Head of caudate nucleus (tissue), 42 donors: Measurements from ENCODE around the gene BRSK1.

Experiments
- DNase-seq, 42 donors: peaks; one replicate each; pipeline versions ENCODE4 v3.0.0 to v3.0.0-alpha.2; 2020 to 2021; ENCODE audit warnings: mixed read lengths in 7 of 42
- intact Hi-C: fragments of 100-400 bp; cut with DNase I; formaldehyde crosslinking; loops from one replicate; pipeline ENCODE4 v1.15.0; 2022

Gene BRSK1

GRCh38 chr19:55297267-55297666 lies 13.5 kb downstream of the BRSK1 start:
- intact Hi-C loops = no loop called here
- DNase-seq = no peak

GRCh38 chr19:55299991-55300390 lies 16.2 kb downstream of the BRSK1 start:
- intact Hi-C loops = loop anchor here (5.0 kb wide), 2 partner anchors 37 to 82 kb away; partner anchors contain the start of genes KMT5C and TMEM238
- DNase-seq = no peak

DNA sequence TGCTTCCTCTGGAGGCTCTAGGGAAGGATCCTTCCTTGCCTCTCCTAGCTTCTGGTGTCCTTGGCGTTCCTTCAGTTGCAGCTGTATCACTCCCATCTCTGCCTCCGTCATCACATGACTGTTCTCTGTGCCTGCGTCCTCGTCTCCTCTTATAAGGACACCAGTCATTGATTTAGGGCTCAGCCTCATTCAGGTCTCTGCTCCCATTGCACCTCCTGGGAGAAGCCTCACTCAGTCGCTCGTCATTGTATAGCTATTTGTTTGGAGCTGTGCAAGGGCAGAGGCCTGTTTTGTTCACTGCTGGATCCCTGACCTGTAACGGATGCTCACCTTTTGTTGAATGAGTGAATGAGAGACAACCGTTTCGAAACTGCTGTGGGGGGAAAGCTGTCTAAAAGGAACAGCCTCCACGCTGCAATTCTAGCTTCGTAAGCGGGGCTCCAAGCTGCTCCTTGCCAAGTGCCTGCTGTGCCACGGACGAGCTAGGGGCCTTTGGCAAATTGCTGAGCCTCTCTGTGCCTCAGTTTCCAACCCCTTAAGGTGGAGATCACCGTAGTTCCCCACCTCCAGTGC lies 17.2 kb downstream of the BRSK1 start:
- DNase-seq = peak in 41 of 42 donors; percentile 29 to 88 (median 66)
- intact Hi-C loops = loop anchor here (5.0 kb wide), 2 partner anchors 36 to 81 kb away; partner anchors contain the start of genes KMT5C and TMEM238

DNA sequence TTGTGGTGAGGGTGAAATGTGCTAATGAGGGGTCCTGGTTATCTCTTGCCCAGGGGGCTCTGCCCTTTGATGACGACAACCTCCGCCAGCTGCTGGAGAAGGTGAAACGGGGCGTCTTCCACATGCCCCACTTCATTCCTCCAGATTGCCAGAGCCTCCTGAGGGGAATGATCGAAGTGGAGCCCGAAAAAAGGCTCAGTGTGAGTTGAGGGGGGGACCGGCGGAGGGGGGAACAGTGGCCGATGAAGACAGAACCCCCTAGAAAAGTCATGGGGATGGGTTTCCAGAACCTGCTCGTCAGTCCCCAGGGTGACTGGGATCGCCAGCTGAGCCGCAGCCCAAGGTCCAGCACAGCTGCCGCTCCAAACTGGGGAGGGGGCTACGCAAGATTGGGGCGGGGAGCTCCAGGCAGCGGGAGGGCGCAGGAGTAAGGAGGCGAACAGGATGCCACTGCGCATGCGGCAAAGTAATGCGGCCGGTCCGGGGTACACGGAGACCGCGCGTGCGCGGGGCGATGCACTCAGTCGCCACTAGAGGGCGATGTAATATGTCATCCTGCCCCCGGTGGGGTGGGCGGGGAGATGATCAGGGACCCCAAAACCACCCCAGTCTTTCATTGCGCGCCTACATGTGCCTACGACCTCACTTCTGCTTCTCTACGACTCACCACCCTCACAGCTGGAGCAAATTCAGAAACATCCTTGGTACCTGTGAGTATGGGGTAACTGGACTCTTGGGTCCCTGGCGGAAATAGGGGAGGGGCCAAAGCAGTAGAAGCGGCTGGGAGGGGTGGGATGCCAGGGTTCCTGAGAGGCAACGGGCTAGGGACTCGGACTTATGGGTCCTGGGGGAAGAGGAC lies 17.9 kb downstream of the BRSK1 start:
- DNase-seq = peak; percentile 77 to 96 (median 90)
- intact Hi-C loops = loop anchor here (5.0 kb wide), 2 partner anchors 36 to 81 kb away; partner anchors contain the start of genes KMT5C and TMEM238

GRCh38 chr19:55302318-55302703 lies 18.5 kb downstream of the BRSK1 start:
- DNase-seq = no peak
- intact Hi-C loops = loop anchor here (5.0 kb wide), 2 partner anchors 35 to 80 kb away; partner anchors contain the start of genes KMT5C and TMEM238

- intact Hi-C loops = loop anchor here (5.0 kb wide), 2 partner anchors 34 to 79 kb away; partner anchors contain the start of genes KMT5C and TMEM238
- DNase-seq = no peak
Measured at GRCh38 chr19:55303477-55303876, 19.7 kb downstream of the BRSK1 start.

GRCh38 chr19:55304279-55304978 lies 20.6 kb downstream of the BRSK1 start:
- no peak for DNase-seq
- intact Hi-C loops = loop anchor here (5.0 kb wide), 2 partner anchors 33 to 78 kb away; partner anchors contain the start of genes KMT5C and TMEM238

DNA sequence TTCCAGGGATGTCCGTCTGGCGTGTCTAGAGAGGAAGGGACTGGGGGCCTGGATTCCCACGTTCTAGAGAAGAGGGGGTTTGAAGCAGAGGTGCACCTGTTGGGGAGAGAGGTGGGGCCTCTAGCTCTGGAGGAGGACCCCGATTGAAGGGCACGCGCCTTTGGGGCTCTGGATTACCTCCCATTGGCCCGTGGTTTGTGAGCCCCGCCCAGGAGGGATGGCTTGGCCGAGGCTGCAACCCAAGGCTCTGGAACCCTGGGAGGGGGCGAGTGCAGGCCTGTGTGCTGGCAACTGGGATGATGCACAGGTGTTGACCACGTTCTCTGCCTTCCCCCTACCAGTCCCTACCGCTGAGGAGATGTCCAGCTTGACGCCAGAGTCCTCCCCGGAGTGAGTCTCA lies 21.2 kb downstream of the BRSK1 start:
- intact Hi-C loops = loop anchor here (5.0 kb wide), 2 partner anchors 32 to 77 kb away; partner anchors contain the start of genes KMT5C and TMEM238
- DNase-seq = no peak

DNA sequence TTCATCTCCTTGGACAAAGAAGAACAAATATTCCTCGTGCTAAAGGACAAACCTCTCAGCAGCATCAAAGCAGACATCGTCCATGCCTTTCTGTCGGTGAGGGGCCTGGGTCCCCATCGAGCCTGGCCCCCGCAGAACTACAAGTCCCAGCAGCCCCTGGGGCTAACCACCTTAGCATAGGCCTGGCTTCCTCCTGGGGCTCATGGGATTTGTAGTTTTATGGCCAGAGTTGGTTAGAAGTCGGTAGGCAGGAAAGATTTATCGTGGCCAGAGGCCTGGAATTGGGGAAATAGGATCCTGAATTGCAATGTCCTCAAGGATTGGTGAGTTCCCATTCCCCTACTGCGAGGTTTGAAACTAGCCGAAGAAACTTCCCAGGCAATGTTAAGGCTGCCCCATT lies 21.7 kb downstream of the BRSK1 start:
- DNase-seq = peak in 11 of 42 donors; percentile 15 to 61 (median 36)
- intact Hi-C loops = no loop called here

GRCh38 chr19:55305983-55306562 lies 22.3 kb downstream of the BRSK1 start:
- DNase-seq = no peak
- intact Hi-C loops = no loop called here

DNA sequence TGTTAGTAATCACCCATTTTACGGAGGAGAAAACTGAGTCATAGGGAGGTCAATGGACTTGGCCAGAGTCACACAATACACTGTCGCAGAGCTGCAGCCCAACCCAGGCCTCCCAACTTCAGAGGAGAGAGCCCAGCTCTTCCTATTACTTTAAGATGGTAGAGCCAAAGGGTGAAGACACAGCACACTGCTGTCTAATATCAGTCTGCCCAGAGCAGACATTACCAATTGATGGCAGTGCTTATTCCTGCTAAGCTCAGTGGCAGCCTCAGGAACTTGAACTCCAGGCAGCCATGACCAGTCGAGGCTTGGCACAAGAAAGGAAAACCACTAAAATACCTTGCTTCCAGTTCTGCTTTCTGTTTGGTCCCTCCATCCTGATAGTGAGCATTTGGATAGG lies 22.9 kb downstream of the BRSK1 start:
- intact Hi-C loops = no loop called here
- no peak for DNase-seq

- DNase-seq = peak in 1 of 42 donors; percentile 11
- intact Hi-C loops = no loop called here
Measured at GRCh38 chr19:55308281-55308680, 24.5 kb downstream of the BRSK1 start.

- DNase-seq = no peak
- intact Hi-C loops = no loop called here
Measured at GRCh38 chr19:55309448-55309847, 25.7 kb downstream of the BRSK1 start.

GRCh38 chr19:55310498-55310897 lies 26.7 kb downstream of the BRSK1 start:
- intact Hi-C loops = no loop called here
- DNase-seq = no peak

- intact Hi-C loops = no loop called here
- DNase-seq = no peak
Measured at GRCh38 chr19:55311397-55311796, 27.6 kb downstream of the BRSK1 start.

DNA sequence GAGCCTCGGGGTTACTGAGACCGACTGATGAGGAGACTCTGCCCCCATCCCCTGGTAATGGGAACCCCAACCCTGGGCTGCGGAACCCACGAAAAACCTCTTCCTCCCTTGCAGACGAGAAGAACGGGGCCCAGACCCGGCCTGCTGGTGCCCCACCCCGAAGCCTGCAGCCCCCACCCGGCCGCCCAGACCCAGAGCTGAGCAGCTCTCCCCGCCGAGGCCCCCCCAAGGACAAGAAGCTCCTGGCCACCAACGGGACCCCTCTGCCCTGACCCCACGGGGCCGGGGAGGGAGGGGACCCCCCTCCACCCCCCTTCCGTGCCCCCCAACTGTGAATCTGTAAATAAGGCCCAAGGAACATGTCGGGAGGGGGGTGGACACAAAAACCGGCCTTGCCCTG lies 28.0 kb downstream of the BRSK1 start:
- no peak for DNase-seq
- intact Hi-C loops = no loop called here

DNA sequence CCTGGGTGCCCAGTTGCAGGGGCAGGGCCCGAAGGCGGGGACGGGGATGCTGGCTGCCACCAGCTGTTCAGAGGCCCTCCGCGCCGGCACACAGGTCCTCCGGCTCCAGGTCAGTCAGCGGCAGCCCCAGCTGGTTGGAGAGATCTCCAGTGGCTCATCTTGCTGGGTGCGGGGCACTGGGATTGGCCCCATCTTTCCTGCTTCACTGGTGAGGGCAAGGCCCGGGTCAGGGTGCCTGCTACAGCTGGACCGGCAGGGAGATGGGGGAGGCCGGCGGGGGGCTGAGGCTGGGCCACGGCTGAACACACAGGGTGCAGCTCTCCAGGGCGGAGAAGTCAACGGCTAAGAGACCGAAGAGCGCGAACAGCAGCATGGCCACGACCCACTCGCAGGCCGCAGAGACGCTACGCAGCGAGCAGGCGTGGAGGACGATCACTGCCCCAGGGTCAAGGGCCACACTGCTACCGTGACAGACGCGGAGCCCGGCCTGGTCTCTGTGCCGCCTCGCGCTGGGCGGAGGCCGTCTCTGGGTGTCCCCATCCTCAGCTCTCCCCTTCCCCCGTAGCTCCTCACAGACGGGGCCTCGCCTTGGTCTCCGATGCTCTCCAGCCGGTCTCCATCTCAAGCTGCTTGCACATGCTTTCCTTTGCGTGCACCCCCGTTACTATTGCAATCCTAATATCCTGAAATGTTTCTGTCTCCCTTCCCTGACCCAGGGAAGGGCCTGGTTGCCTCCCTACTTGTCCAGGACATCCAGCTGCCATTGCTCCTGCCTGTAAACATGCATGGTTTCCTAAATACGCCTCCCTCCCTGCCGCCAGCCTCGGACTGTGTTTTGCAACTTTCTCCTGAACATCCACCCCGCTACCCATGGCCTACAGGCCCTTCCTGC lies 29.1 kb downstream of the BRSK1 start:
- intact Hi-C loops = no loop called here
- DNase-seq = peak in 1 of 42 donors; percentile 45

GRCh38 chr19:55314396-55314795 lies 30.6 kb downstream of the BRSK1 start:
- DNase-seq = no peak
- intact Hi-C loops = no loop called here
